Glutamatergic neuron (in vitro differentiated cells): Measurements from ENCODE around the gene PLEKHA7. TPM values are rescaled to one million over a fixed set of nuclear protein-coding genes. Genes with fewer than 3 reads are reported as not detected.

Experiments
- DNase-seq: peaks from one replicate; pipeline ENCODE4 v3.0.0; 2022
- H3K27ac Mint-ChIP-seq: one replicate; pipeline ENCODE4 v1.8.0; 2020; ENCODE audit warnings: mild to moderate bottlenecking, mixed read lengths, inconsistent platforms; ENCODE audit not compliant: unreplicated experiment
- H3K27me3 Mint-ChIP-seq: one replicate; pipeline ENCODE4 v1.8.0; 2020; ENCODE audit warnings: mild to moderate bottlenecking, moderate library complexity, mixed read lengths, inconsistent platforms; ENCODE audit not compliant: unreplicated experiment
- H3K36me3 Mint-ChIP-seq: one replicate; pipeline ENCODE4 v1.8.0; 2020; ENCODE audit warnings: mild to moderate bottlenecking, mixed read lengths, inconsistent platforms; ENCODE audit not compliant: unreplicated experiment
- H3K4me1 Mint-ChIP-seq: one replicate; pipeline ENCODE4 v1.8.0; 2020; ENCODE audit warnings: mild to moderate bottlenecking, low read depth, mixed read lengths, inconsistent platforms; ENCODE audit not compliant: unreplicated experiment
- H3K4me3 Mint-ChIP-seq: one replicate; pipeline ENCODE4 v1.8.0; 2020; ENCODE audit warnings: mild to moderate bottlenecking, mixed read lengths, inconsistent platforms; ENCODE audit not compliant: unreplicated experiment
- H3K9me3 Mint-ChIP-seq: one replicate; pipeline ENCODE4 v1.8.0; 2020; ENCODE audit warnings: mild to moderate bottlenecking, moderate library complexity, mixed read lengths, inconsistent platforms; ENCODE audit not compliant: unreplicated experiment
- CTCF ChIP-seq: fragments of 200-600 bp; sonication (generic); IDR thresholded peaks from one replicate; pipeline ENCODE4 v1.5.0; 2021; ENCODE audit not compliant: partially characterized antibody, unreplicated experiment
- total RNA-seq: library from RNA; stranded (reverse); fragmentation: NEBNext Ultra II Directional; extraction: Animal tissue kit (Norgen Biotek cat#: 25700); gene quantifications from one replicate; pipeline ENCODE4 v1.2.1, GENCODE V29; 2021; ENCODE audit not compliant: unreplicated experiment

The PLEKHA7 gene
- total RNA-seq, 1 donor from 2014 or later: 5.7 TPM

GRCh38 chr11:16809886-16810668 is 204.1 kb downstream of the PLEKHA7 start:
- TF ChIP-seq CTCF: no peak
- Mint-ChIP-seq H3K27ac (no peak overlapping the region), H3K4me3 (no peak overlapping the region), H3K36me3 (peaks cover 4% of the 10 kb centered on the region), H3K27me3 (no peaks in the 10 kb centered on the region), H3K9me3 (no peaks in the 10 kb centered on the region), H3K4me1 (no peaks in the 10 kb centered on the region)
- no peak for DNase-seq

- Mint-ChIP-seq H3K36me3 (no peaks in the 10 kb centered on the region), H3K27me3 (no peaks in the 10 kb centered on the region), H3K4me3 (no peak overlapping the region), H3K9me3 (no peaks in the 10 kb centered on the region), H3K4me1 (no peaks in the 10 kb centered on the region), H3K27ac (no peak overlapping the region)
- DNase-seq: no peak
- no peak for TF ChIP-seq CTCF
These were observed 206.9 kb downstream of the PLEKHA7 start for GRCh38 chr11:16807306-16807705.

- Mint-ChIP-seq H3K27me3 (no peaks in the 10 kb centered on the region), H3K36me3 (no peaks in the 10 kb centered on the region), H3K4me3 (no peak overlapping the region), H3K9me3 (no peaks in the 10 kb centered on the region), H3K4me1 (no peaks in the 10 kb centered on the region), H3K27ac (no peak overlapping the region)
- DNase-seq: no peak
- no peak for TF ChIP-seq CTCF
These were observed 207.4 kb downstream of the PLEKHA7 start for GRCh38 chr11:16806791-16807190.

- H3K4me1 Mint-ChIP-seq: no peaks in the 10 kb centered on the region
- no peak overlapping the region for H3K27ac Mint-ChIP-seq
- no peaks in the 10 kb centered on the region for H3K36me3 Mint-ChIP-seq
- no peak for DNase-seq
- no peak for TF ChIP-seq CTCF
- no peak overlapping the region for H3K4me3 Mint-ChIP-seq
- H3K27me3 Mint-ChIP-seq: no peaks in the 10 kb centered on the region
- no peaks in the 10 kb centered on the region for H3K9me3 Mint-ChIP-seq
These were observed 208.3 kb downstream of the PLEKHA7 start for GRCh38 chr11:16805938-16806337.

GRCh38 chr11:16804104-16804947 is 209.9 kb downstream of the PLEKHA7 start:
- H3K4me1 Mint-ChIP-seq: no peaks in the 10 kb centered on the region

More at GRCh38 chr11:16804104-16804947, 209.9 kb downstream of the PLEKHA7 start:
- TF ChIP-seq CTCF: no peak
- Mint-ChIP-seq H3K9me3 (peaks cover 2% of the 10 kb centered on the region), H3K4me3 (no peak overlapping the region), H3K27ac (no peak overlapping the region), H3K27me3 (no peaks in the 10 kb centered on the region), H3K36me3 (no peaks in the 10 kb centered on the region)
- no peak for DNase-seq
